22Rv1 (cell line): ENCODE results near the gene RPL10.
A peak's percentile ranks its signal among the peaks of the same experiment; 100 is the strongest.

Experiments used
- H3K27ac ChIP-seq: fragments of 450-650 bp; 2 replicates; pipeline ENCODE4 v1.5.1; 2017
- ZFX ChIP-seq: fragments of 450-650 bp; IDR thresholded peaks from 2 replicates; pipeline ENCODE4 v1.6.1; 2017; ENCODE audit warnings: antibody characterized with exemption, borderline replicate concordance
- TF ChIP-seq, protein P1 (sequence below): fragments of 450-650 bp; IDR thresholded peaks from 2 replicates; pipeline ENCODE4 v1.5.1; 2017; ENCODE audit warnings: mild to moderate bottlenecking

RPL10 gene

DNA sequence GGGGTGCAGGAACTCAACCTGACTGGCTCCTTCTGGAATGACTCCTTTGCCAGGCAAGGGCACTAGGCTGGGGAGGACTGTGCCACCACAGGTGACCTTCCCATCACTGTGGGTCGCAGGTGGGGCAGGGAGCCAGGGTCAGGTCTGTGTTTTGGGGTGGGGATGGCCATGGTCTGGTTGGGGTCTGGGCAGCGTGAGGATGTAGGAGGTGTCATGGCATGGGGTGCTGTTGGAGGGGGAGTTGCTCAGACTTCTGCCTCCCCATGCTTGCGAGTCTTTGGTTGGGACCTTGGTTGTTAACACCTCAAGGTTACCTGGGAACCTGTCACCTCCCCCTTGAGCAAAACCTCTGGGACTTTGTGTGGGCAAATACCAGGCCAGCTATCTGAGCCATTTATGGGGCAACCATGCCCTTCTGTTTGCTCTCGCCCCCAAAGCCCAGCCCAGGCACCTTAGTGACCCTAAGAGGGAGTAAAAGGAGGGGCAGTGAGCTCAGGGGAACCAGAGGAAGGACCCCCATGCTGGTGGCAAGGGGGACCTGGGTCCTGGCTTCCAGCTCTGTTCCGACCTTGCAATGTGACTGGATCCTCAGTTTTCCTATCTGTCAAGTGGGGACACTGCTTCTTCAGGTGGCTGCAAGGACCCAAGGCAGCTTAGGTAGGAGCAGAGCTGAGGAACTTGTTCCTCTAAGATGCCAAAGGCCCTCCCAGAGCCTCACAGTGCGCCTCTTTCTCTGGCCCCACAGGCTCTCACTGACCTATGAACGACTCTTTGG is 36.4 kb downstream of the RPL10 start:
- no peak overlapping the region for H3K27ac ChIP-seq
- TF ChIP-seq ZFX: no peak
- TF ChIP-seq, protein P1, sequence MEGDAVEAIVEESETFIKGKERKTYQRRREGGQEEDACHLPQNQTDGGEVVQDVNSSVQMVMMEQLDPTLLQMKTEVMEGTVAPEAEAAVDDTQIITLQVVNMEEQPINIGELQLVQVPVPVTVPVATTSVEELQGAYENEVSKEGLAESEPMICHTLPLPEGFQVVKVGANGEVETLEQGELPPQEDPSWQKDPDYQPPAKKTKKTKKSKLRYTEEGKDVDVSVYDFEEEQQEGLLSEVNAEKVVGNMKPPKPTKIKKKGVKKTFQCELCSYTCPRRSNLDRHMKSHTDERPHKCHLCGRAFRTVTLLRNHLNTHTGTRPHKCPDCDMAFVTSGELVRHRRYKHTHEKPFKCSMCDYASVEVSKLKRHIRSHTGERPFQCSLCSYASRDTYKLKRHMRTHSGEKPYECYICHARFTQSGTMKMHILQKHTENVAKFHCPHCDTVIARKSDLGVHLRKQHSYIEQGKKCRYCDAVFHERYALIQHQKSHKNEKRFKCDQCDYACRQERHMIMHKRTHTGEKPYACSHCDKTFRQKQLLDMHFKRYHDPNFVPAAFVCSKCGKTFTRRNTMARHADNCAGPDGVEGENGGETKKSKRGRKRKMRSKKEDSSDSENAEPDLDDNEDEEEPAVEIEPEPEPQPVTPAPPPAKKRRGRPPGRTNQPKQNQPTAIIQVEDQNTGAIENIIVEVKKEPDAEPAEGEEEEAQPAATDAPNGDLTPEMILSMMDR: no peak

DNA sequence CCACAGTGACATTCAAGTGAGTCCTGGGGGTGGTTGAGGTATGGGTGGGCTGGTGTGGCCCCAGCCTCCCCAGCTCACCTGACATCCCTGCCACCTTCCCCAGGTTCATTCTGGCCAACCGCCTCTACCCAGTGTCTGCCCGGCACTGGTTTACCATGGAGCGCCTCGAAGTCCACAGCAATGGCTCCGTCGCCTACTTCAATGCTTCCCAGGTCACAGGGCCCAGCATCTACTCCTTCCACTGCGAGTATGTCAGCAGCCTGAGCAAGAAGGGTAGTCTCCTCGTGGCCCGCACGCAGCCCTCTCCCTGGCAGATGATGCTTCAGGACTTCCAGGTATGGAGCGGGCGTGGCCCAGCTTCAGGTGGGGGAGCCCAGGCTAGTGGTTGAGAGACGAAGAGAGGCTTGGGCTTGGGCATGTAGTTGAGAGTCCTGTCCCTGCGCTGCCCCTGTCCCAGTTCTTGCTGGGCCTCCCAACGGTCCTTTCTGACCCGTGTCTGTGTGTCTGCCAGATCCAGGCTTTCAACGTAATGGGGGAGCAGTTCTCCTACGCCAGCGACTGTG is 37.1 kb downstream of the RPL10 start:
- no peak overlapping the region for H3K27ac ChIP-seq
- TF ChIP-seq, protein P1: no peak
- no peak for TF ChIP-seq ZFX

DNA sequence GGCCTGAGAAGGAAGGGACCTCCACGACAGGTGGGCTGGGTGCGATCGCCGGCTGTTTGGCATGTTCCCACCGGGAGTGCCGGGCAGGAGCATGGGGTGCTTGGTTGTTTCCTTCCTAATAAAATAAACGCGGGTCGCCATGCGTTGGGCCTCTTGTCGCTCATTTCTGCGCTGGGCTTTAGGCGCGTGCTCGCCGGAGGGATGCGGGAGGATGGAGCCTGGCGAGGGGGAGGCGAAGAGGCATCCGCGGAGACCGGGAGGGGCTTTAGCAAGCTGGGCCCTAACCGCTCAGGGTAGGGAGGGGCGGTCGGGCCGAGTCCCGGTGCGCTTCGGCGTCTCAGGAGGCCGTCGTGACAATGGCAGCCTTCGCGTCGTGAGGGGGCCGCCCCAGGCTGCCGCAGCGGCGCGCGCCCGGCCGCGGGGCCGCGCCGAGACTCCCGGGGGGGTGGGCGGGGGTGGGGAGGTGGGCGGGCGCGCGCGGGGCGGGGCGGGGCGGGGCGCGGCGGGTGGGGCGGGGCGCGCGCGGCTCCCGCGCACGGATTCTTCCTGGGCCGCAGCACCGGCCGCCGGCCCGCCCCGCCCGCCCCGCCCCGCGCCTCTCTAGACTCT is 38.3 kb downstream of the RPL10 start:
- peak overlapping the region; percentile 69 for H3K27ac ChIP-seq
- TF ChIP-seq, protein P1: no peak
- no peak for TF ChIP-seq ZFX

DNA sequence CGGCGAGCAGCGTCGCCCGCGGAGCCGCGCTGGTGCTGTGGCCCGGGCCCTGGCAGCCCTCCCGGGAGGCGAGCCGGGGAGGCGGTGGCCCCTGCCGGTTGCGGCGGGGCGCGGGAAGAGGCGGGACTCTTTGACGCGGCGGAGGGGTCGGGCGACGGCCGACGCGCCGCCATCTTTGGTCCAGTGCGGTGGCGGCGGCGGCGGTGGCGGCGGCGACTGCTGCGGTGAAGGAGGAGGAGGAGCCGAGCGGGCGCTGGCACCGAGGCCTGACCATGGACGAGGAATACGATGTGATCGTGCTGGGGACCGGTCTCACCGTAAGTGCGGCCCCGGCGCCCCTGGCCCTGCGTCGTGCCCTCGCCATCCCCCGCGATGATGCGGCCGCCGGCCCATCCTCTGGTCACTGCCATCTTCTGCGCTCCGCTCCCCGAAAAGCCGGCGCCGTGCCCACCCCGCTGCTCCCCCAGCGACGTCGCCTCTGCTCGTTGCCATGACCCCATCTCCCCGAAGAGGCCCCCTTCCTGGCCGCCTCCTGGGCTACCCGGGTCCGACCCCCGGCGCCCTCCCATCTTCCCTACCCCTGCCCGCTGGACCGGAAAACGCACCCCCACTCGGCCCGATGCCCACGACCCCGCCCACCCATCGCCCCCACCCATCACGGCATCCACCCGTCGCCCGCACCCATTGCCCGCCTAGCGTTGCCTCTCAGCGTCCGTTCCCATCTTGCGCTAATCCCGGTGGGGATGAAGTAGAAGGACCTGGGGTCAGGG is 39.0 kb downstream of the RPL10 start, which contains the start of gene GDI1:
GDI1 (plus strand) TSS at position 172 of the 770 bp plus-strand sequence; CDS start at position 273, 101 bp downstream.
- TF ChIP-seq, protein P1: no peak
- TF ChIP-seq ZFX: no peak
- peak within 1 kb of the TSS; percentile 69 for H3K27ac ChIP-seq

DNA sequence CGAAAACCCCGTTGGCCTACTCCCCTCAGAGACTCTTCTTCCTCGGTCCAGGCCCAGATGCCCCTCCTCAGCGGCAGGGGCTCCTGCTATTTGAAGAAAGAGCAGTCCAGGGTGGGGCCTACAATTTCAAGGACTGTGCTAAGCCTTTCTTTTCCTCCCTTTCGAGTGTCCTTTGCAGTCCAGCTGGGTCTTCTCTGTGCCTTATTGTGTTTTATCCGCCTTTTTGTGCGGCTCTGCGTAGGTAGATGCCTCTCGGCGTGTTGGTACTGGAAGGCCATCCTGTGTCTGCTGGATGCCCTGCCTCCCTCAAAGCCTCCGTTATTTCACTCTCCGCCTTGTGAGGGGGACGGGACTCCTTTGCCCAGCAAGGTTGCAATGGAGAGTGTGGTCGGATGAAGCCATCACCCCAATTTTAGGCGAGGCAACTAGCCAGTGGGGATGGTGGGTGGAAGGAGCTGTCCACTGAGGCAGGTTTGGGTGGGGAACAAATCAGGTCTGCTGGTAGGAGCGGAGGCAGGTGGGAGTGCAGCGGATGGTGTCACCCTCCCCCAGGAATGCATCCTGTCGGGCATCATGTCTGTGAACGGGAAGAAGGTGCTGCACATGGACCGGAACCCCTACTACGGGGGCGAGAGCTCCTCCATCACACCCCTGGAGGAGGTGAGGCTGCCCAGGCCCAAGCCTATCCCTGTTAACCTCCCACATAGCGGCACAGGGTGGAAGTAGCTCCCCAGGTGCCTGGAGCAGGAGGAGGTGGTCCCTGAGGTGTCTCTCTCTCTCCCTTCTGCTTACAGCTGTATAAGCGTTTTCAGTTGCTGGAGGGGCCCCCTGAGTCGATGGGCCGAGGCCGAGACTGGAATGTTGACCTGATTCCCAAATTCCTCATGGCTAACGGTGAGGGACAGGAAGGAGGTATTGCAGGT is 40.1 kb downstream of the RPL10 start:
- H3K27ac ChIP-seq: peak overlapping the region; percentile 69
- TF ChIP-seq, protein P1: no peak
- no peak for TF ChIP-seq ZFX

DNA sequence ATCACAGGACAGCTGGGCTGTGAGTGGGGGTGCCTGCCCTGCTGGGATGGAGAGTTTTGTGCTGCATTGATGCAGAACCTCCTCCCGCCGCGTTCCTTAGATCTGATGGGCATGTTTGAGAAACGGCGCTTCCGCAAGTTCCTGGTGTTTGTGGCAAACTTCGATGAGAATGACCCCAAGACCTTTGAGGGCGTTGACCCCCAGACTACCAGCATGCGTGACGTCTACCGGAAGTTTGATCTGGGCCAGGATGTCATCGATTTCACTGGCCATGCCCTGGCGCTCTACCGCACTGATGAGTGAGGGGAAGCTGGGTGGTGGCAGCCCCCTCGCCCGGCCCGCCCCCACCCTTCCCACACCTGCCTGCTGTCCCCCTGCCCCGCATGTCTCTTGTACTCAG is 41.7 kb downstream of the RPL10 start:
- no peak overlapping the region for H3K27ac ChIP-seq
- no peak for TF ChIP-seq ZFX
- TF ChIP-seq, protein P1: no peak
